ENCODE measurements around the gene PGAP3. TPM values are rescaled to one million over a fixed set of nuclear protein-coding genes. Genes with fewer than 3 reads are reported as not detected.
A peak's percentile ranks its signal among the peaks of the same experiment; 100 is the strongest.

The PGAP3 gene
- total and polyA plus RNA-seq, 8 donors = 3.2 to 42.9 (median 16.3) TPM

- Histone ChIP-seq H3K9me3 (no peaks in the 10 kb centered on the region), H3K27me3 (peaks cover 0 to 20% (median 8%) of the 10 kb centered on the region in 3 donors), H3K4me3 (peak overlapping the region in 1 of 4 donors; percentile 5), H3K36me3 (peaks cover 8 to 17% (median 13%) of the 10 kb centered on the region in 4 donors), H3K27ac (peak overlapping the region; percentile 85 to 95 (median 92)), H3K4me1 (peaks cover 58 to 87% (median 80%) of the 10 kb centered on the region in 4 donors)
- no peak for DNase-seq
- 36 to 50% (median 44%) methylated on average over 9 to 12 of the region's 12 CpGs for WGBS, 5 donors
- intact Hi-C loops (cut with DNase I; ENCODE audit: low total_unique reads) = no loop called here
- no peak for TF ChIP-seq EP300 (IDR thresholded peaks at IDR 0.05)
- peak in 1 of 3 donors; percentile 12 for TF ChIP-seq POLR2AphosphoS5 (IDR thresholded peaks at IDR 0.05)
- TF ChIP-seq CTCF (IDR thresholded peaks at IDR 0.05) = no peak
These were observed 15.3 kb upstream of the PGAP3 start for GRCh38 chr17:39702901-39703893.

GRCh38 chr17:39701784-39702422 is 14.0 kb upstream of the PGAP3 start:
- WGBS, 5 donors = 58 to 63% (median 62%) methylated on average over 4 of the region's 4 CpGs
- Histone ChIP-seq H3K27ac (peak overlapping the region; percentile 89 to 96 (median 93)), H3K9me3 (no peaks in the 10 kb centered on the region), H3K36me3 (peaks cover 0 to 4% (median 2%) of the 10 kb centered on the region in 4 donors), H3K4me1 (peaks cover 51 to 76% (median 70%) of the 10 kb centered on the region in 4 donors), H3K4me3 (peak overlapping the region; percentile 60 to 96 (median 87)), H3K27me3 (peaks cover 0 to 20% (median 8%) of the 10 kb centered on the region in 3 donors)
- TF ChIP-seq EP300 (IDR thresholded peaks at IDR 0.05) (no peak), POLR2AphosphoS5 (IDR thresholded peaks at IDR 0.05) (no peak), CTCF (IDR thresholded peaks at IDR 0.05) (no peak), POLR2A (IDR thresholded peaks at IDR 0.05) (no peak)
- intact Hi-C loops (cut with DNase I; ENCODE audit: low total_unique reads) = no loop called here
- DNase-seq = no peak

- Histone ChIP-seq H3K27me3 (peaks cover 0 to 20% (median 8%) of the 10 kb centered on the region in 3 donors), H3K4me1 (peaks cover 45 to 72% (median 63%) of the 10 kb centered on the region in 4 donors), H3K36me3 (no peaks in the 10 kb centered on the region), H3K9me3 (no peaks in the 10 kb centered on the region), H3K27ac (peak overlapping the region; percentile 89 to 96 (median 93)), H3K4me3 (peak overlapping the region; percentile 60 to 96 (median 87))
- WGBS, 5 donors = 16 to 31% (median 20%) methylated on average over 9 to 10 of the region's 10 CpGs
- DNase-seq = peak; percentile 61 to 77
- TF ChIP-seq CTCF (IDR thresholded peaks at IDR 0.05) = no peak
- no peak for TF ChIP-seq POLR2A (IDR thresholded peaks at IDR 0.05)
- no peak for TF ChIP-seq EP300 (IDR thresholded peaks at IDR 0.05)
- peak in 2 of 3 donors; percentile 17 to 55 for TF ChIP-seq POLR2AphosphoS5 (IDR thresholded peaks at IDR 0.05)
- intact Hi-C loops (cut with DNase I; ENCODE audit: low total_unique reads) = no loop called here
These were observed 13.3 kb upstream of the PGAP3 start for GRCh38 chr17:39701012-39701783.
